Vein endothelial cell (primary cell): ENCODE data around the gene TPM4. TPM values are rescaled to one million over a fixed set of nuclear protein-coding genes. Genes with fewer than 3 reads are reported as not detected.

Source experiments
- total RNA-seq: library from RNA; depleted of rRNA; stranded (reverse); fragments of >200 nt; gene quantifications from 2 replicates; pipeline ENCODE4 v1.2.3, GENCODE V29; 2012

Gene TPM4
- total RNA-seq: 741 and 843 TPM in 2 replicates

DNA sequence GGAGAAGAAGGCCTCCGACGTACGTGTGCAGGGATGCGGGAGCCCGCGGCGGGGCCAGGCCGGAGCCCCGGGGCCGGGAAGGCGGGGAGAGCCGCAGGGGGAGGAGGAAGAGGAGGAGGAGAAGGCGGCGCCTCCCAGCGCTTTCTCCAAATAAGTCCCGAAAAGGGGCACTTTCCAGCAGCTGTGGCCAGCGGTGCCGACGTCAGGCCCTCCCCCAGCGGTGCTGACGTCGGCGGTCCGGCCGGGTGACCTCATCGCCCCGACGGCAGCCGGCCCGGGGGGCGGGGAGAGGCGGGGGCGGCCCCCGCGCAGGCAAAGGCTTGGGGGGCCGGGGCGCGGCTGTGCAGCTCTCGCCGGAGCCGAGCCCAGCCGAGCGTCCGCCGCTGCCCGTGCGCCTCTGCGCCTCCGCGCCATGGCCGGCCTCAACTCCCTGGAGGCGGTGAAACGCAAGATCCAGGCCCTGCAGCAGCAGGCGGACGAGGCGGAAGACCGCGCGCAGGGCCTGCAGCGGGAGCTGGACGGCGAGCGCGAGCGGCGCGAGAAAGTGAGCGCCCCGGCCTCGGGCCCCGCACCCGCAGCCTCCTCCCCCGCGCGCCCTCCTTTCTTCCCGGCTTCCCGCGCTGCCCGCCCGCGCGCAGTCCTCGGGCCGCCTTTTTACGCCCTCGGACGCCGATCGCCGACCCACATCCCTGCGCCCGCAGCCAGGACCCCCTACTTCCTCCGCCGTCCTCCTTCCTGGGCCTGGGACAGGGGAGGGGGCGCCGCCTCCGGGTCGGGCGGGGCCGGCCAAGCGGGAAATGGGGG lies at the start of gene TPM4:
Gene TPM4, plus strand, starts transcription at position 342 of the 804 bp plus-strand sequence. Its CDS starts 71 bp downstream, at position 413.

DNA sequence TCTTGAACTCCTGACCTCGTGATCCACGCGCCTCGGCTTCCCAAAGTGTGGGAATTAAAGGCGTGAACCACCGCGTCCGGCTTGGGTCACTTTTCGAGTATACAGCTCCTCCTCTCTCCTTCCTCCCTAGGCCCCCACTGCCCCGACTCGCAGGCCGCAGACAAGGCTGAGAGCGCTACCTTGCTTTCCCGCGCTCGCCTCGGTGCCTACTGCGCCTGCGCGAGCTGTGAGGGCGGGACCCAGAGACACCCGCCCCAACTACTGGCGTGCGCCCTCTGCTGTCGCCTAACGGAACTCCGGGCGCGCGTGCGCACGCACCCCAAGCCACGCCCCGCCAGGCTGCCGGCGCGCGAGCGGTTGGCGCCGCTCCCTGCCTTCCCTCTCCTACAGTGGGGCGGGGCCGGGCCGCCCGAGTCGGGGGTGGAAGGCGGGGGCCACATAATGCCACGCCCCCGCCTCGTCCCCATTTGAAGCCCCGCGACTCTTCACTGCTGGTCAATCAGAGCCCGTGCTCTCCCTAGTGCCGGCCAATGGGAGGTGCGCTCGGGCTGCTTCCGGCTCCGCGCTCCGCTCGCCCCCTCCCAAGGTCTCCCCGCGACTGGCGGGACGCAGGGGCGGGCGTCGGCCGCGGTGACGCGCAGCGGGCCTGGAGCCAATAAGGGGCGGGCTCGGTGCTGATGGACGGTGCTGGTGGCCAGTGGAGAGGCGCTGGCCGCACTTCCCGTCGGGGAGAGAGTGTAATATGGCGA lies 35.0 kb downstream of the TPM4 start, which contains the start of gene RAB8A:
Gene RAB8A, plus strand, starts transcription at position 730 of the 749 bp plus-strand sequence. Its CDS starts 13 bp downstream, at position 743.

DNA sequence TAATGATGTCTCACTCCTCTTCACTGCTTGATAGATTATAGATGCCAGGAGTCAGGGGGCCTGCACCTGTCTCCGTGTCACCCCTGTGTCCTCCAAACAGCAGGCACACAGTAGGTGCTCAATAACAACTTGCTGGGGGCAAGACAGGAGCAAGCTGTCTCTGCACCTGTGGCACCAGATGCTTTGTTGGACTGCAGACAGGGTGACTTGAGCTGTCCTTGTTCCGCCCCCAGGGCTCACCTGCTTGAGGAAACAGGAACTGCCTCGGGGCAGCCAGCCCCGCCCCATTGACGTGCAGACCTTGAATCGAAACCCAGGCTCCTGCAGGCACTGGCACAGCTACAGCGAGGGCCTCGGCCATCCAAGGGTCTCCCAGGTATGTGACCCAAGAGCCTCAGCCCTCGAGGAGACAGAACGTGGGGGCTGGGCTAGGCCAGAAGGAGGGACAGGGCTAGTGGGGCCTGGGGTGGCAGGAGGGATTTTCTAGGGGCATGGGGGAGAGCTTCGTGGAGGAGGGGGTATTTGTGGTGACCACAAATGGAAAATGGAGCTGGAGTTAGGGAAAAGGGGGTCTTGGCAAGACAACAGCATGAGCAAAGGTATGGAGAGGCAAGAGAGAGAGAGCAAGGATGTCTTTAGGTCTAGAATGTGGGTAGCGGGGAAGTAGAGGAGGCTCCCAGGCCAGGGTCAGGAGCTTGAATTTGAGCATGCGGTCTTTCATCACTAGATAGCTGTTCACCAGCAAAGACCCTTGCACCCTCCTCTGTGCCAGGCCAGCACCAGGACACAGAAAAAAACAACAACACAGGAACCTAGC lies 67.3 kb downstream of the TPM4 start, which contains the start of gene HSH2D:
Gene HSH2D, plus strand, starts transcription at position 287 of the 817 bp plus-strand sequence. CDS start 5,066 bp downstream, outside the sequence.

Other genes starting within 250 kb of the TPM4 start
- not detected in 2 replicates for gene CYP4F2, start 178.4 kb upstream of the TPM4 start, total RNA-seq
- gene CYP4F11, start 142.0 kb upstream of the TPM4 start, total RNA-seq: not detected in 2 replicates
- not detected in 2 replicates for gene OR10H4, start 127.5 kb upstream of the TPM4 start, total RNA-seq
- 98.0 and 130 TPM in 2 replicates for gene RAB8A, start 35.4 kb downstream of the TPM4 start, total RNA-seq
- not detected in 2 replicates for gene HSH2D, start 67.2 kb downstream of the TPM4 start, total RNA-seq
- not detected in 2 replicates for gene CIB3, start 97.0 kb downstream of the TPM4 start, total RNA-seq
- 129 and 143 TPM in 2 replicates for gene FAM32A, start 108.9 kb downstream of the TPM4 start, total RNA-seq
- gene AP1M1, start 121.4 kb downstream of the TPM4 start, total RNA-seq: 79.8 and 84.6 TPM in 2 replicates
- 4.2 and 9.5 TPM in 2 replicates for gene KLF2, start 248.3 kb downstream of the TPM4 start, total RNA-seq